Heart right ventricle (tissue), 16 donors: ENCODE data around the gene S100A4. TPM values are rescaled to one million over a fixed set of nuclear protein-coding genes. Genes with fewer than 3 reads are reported as not detected.

ENCODE experiments used
- ATAC-seq, 8 donors: fragments of 200-7000 bp; cut with Tn5 transposase; one replicate each; pipeline ENCODE4 v1.9.1; 2020; ENCODE audit warnings: mild to moderate bottlenecking in 8 of 8, moderate library complexity in 8 of 8, moderate number of reproducible peaks in 1 of 8
- DNase-seq, 2 donors: peaks; one replicate each; pipeline ENCODE4 v3.0.0-alpha.2; 2020
- H3K27ac ChIP-seq, 10 donors: fragments of 200-600 bp; sonication (generic) in 2 of 10; one replicate each; pipeline versions ENCODE4 v1.5.0 to v1.8.0; 2020 to 2022; ENCODE audit warnings: mild to moderate bottlenecking in 3 of 10
- H3K27me3 ChIP-seq, 7 donors: fragments of 200-600 bp; one replicate each; pipeline ENCODE4 v1.8.0; 2021 to 2022; ENCODE audit warnings: mild to moderate bottlenecking in 2 of 7
- H3K36me3 ChIP-seq, 9 donors: fragments of 200-600 bp; sonication (generic) in 1 of 9; one replicate each; pipeline versions ENCODE4 v1.5.0 to v1.8.0; 2020 to 2022; ENCODE audit warnings: mild to moderate bottlenecking in 2 of 9
- H3K4me1 ChIP-seq, 9 donors: fragments of 200-600 bp; sonication (generic) in 1 of 9; one replicate each; pipeline versions ENCODE4 v1.5.0 to v1.8.0; 2020 to 2022; ENCODE audit warnings: mild to moderate bottlenecking in 4 of 9
- H3K4me3 ChIP-seq, 10 donors: fragments of 200-600 bp; sonication (generic) in 2 of 10; one replicate each; pipeline versions ENCODE4 v1.5.0 to v1.8.0; 2020 to 2022; ENCODE audit warnings: mild to moderate bottlenecking in 7 of 10, moderate library complexity in 2 of 10
- H3K9me3 ChIP-seq, 11 donors: fragments of 200-600 bp in 10 of 11; sonication (generic) in 2 of 11; one replicate each; pipeline versions ENCODE4 v1.5.0 to v1.8.0; 2013 to 2022; ENCODE audit warnings: mild to moderate bottlenecking in 2 of 11, control low read depth in 1 of 11, moderate library complexity in 1 of 11
- CTCF ChIP-seq, 9 donors: fragments of 200-600 bp; sonication (generic) in 2 of 9; IDR thresholded peaks; one replicate each; pipeline versions ENCODE4 v1.5.0 to v1.8.0; 2021 to 2022; ENCODE audit warnings: antibody characterized with exemption in 9 of 9, mild to moderate bottlenecking in 5 of 9, moderate library complexity in 1 of 9
- WGBS, 2 donors: extraction: QIAGEN DNeasy Blood & Tissue Kit; methylation state at CpG; one replicate each; pipeline ENCODE4 v1.1.7; 2013; ENCODE audit warnings: inconsistent platforms in 1 of 2; 5-methylcytosine and 5-hydroxymethylcytosine counted together
- intact Hi-C, 10 donors: fragments of 100-400 bp; cut with DNase I; formaldehyde crosslinking; loops; one replicate each; pipeline versions ENCODE4 v1.11.1 to v1.14.2; 2022
- polyA plus RNA-seq, 2 donors: library from polyadenylated mRNA; stranded (reverse); fragments of 200-250 nt; gene quantifications; one replicate each; pipeline ENCODE4 v1.2.3, GENCODE V29; 2013
- total RNA-seq, 10 donors: library from RNA; stranded (reverse); fragmentation: NEBNext Ultra II Directional in 3 of 10; extraction: Animal tissue kit (Norgen Biotek cat#: 25700) in 3 of 10; gene quantifications; one replicate each; pipeline versions ENCODE4 v1.2.1 to v1.2.4, GENCODE V29; 2021 to 2023
- donor health status: Arrhythmogenic right ventricular cardiomyopathy.
- donor health status: ischemic (EF 13 %, LVEDD 7.1; RV severe dilation, severe dysfunction).
- donor health status: healthy with polysubstance abuse.
- donor health status: DM: no; HTN: yes; CAD: no.
- donor health status: DM: no; HTN: no; CAD: no.
- donor health status: ischemic (EF 25% LVEDD 6.9; RV normal size, moderate dysfunction).
- donor health status: ischemic (EF 25% LVEDD 5.7; RV mildly dilated, moderate dysfunction).
- donor health status: healthy.
- donor health status: DM: yes; HTN: yes; CAD: no.
- donor health status: Ischemic cardiomyopathy.
- donor health status: ischemic (EF 35%, LVEDD 5.7; RV mildly dilated, moderate dysfunction).
- donor health status: nonischemic (EF 11% LVEDD 7.7; RV severe dilation, severe dysfunction).
- donor health status: DM: yes; HTN: yes; CAD: no.
- donor health status: PGD.
- donor health status: ischemic (EF 29% LVEDD 5.4; RV normal size, mild dysfunction).
- donor health status: nonischemic (EF 23%, LVEDD 6.1; RV moderate dilation, normal function).

The S100A4 gene
- total and polyA plus RNA-seq, 12 donors = 29.4 to 755 (median 78.3) TPM

- 42 to 52% methylated on average over 7 of the region's 7 CpGs for WGBS, 2 donors
- Histone ChIP-seq H3K36me3 (no peaks in the 10 kb centered on the region), H3K27me3 (no peaks in the 10 kb centered on the region), H3K9me3 (no peaks in the 10 kb centered on the region), H3K4me3 (no peak overlapping the region), H3K27ac (peak overlapping the region; percentile 40 to 88 (median 77)), H3K4me1 (peaks cover 13 to 34% (median 21%) of the 10 kb centered on the region in 9 donors)
- ATAC-seq (peak; percentile 90 to 94 (median 91)), DNase-seq (peak; percentile 74 to 91)
- TF ChIP-seq CTCF (IDR thresholded peaks at IDR 0.05) = no peak
- intact Hi-C loops = loop anchor here in 2 of 10 donors (5.0 kb wide), 1 partner anchor 480 kb away; the partner anchor contains the start of gene RAB13 (in 2 of the 2)
Observed at GRCh38 chr1:153506831-153507413, 38.7 kb downstream of the S100A4 start.

- Histone ChIP-seq H3K9me3 (no peaks in the 10 kb centered on the region), H3K27ac (peak overlapping the region in 8 of 10 donors; percentile 62 to 88 (median 80)), H3K4me1 (peaks cover 13 to 34% (median 21%) of the 10 kb centered on the region in 9 donors), H3K36me3 (no peaks in the 10 kb centered on the region), H3K4me3 (no peak overlapping the region), H3K27me3 (no peaks in the 10 kb centered on the region)
- ATAC-seq = peak in 7 of 8 donors; percentile 0 to 22 (median 6)
- WGBS, 2 donors = 71 to 82% methylated on average over 5 of the region's 5 CpGs
- intact Hi-C loops = loop anchor here in 2 of 10 donors (5.0 kb wide), 1 partner anchor 481 kb away; the partner anchor contains the start of gene RAB13 (in 2 of the 2)
- no peak for TF ChIP-seq CTCF (IDR thresholded peaks at IDR 0.05)
- no peak for DNase-seq
Observed at GRCh38 chr1:153506386-153506785, 39.2 kb downstream of the S100A4 start.

GRCh38 chr1:153505576-153505975 lies 40.0 kb downstream of the S100A4 start:
- H3K27ac ChIP-seq = peak overlapping the region in 1 of 10 donors; percentile 73

GRCh38 chr1:153503766-153504165 lies 41.8 kb downstream of the S100A4 start:
- WGBS, 2 donors = 86 to 87% methylated on average over 3 of the region's 3 CpGs
- Histone ChIP-seq H3K4me3 (no peak overlapping the region), H3K9me3 (no peaks in the 10 kb centered on the region), H3K4me1 (peaks cover 13 to 27% (median 20%) of the 10 kb centered on the region in 9 donors), H3K27ac (no peak overlapping the region), H3K36me3 (no peaks in the 10 kb centered on the region), H3K27me3 (no peaks in the 10 kb centered on the region)
- DNase-seq (no peak), ATAC-seq (no peak)
- TF ChIP-seq CTCF (IDR thresholded peaks at IDR 0.05) = no peak
- intact Hi-C loops = no loop called here

More at GRCh38 chr1:153505576-153505975, 40.0 kb downstream of the S100A4 start:
- intact Hi-C loops = loop anchor here in 2 of 10 donors (5.0 kb wide), 1 partner anchor 482 kb away; the partner anchor contains the start of gene RAB13 (in 2 of the 2)
- H3K9me3 ChIP-seq = no peaks in the 10 kb centered on the region
- DNase-seq = no peak
- TF ChIP-seq CTCF (IDR thresholded peaks at IDR 0.05) = no peak
- no peaks in the 10 kb centered on the region for H3K27me3 ChIP-seq
- H3K4me3 ChIP-seq = no peak overlapping the region
- peaks cover 13 to 27% (median 20%) of the 10 kb centered on the region in 9 donors for H3K4me1 ChIP-seq
- ATAC-seq = no peak
- 95 to 97% methylated on average over 1 of the region's 1 CpG for WGBS, 2 donors
- no peaks in the 10 kb centered on the region for H3K36me3 ChIP-seq
